Breast epithelium (tissue), 4 donors: ENCODE data around the gene SMIM24. TPM values are rescaled to one million over a fixed set of nuclear protein-coding genes. Genes with fewer than 3 reads are reported as not detected.

ENCODE experiments used
- DNase-seq, 2 donors: peaks; one replicate each; pipeline ENCODE4 v3.0.0-alpha.2; 2019; ENCODE audit warnings: low spot score in 2 of 2
- H3K27ac ChIP-seq, 2 donors: fragments of 200-600 bp; sonication (generic) in 1 of 2; one replicate each; pipeline ENCODE4 v1.5.1; 2016 to 2019; ENCODE audit warnings: mild to moderate bottlenecking in 1 of 2
- H3K27me3 ChIP-seq, 2 donors: fragments of 200-600 bp; sonication (generic) in 1 of 2; one replicate each; pipeline versions ENCODE4 v1.5.1 to v1.6.0; 2017 to 2019; ENCODE audit warnings: control low read depth in 1 of 2, mild to moderate bottlenecking in 1 of 2
- H3K36me3 ChIP-seq: fragments of 200-600 bp; one replicate; pipeline ENCODE4 v1.5.1; 2019
- H3K4me1 ChIP-seq, 2 donors: fragments of 200-600 bp; sonication (generic); one replicate each; pipeline ENCODE4 v1.5.1; 2016 to 2019; ENCODE audit warnings: control low read depth in 1 of 2
- H3K4me3 ChIP-seq, 3 donors: fragments of 200-600 bp; sonication (generic); 1 replicate in 2 of 3; 2 replicates in 1 of 3; pipeline ENCODE4 v1.5.1; 2016 to 2019; ENCODE audit warnings: mild to moderate bottlenecking in 3 of 3, moderate library complexity in 2 of 3
- H3K9me3 ChIP-seq, 2 donors: fragments of 200-600 bp; sonication (generic) in 1 of 2; one replicate each; pipeline ENCODE4 v1.5.1; 2016 to 2019; ENCODE audit warnings: control low read depth in 1 of 2
- POLR2A ChIP-seq: fragments of 450-650 bp; IDR thresholded peaks from one replicate; pipeline ENCODE4 v1.6.1; 2016; ENCODE audit warnings: antibody characterized with exemption, mild to moderate bottlenecking, moderate library complexity
- POLR2AphosphoS5 ChIP-seq, 3 donors: sonication (generic); formaldehyde crosslinking; IDR thresholded peaks; one replicate each; pipeline ENCODE4 v1.6.1; 2017; ENCODE audit warnings: antibody characterized with exemption in 3 of 3
- intact Hi-C: fragments of 100-400 bp; cut with DNase I; formaldehyde crosslinking; loops from one replicate; pipeline ENCODE4 v1.15.1; 2023; ENCODE audit warnings: low total_unique reads
- total RNA-seq, 3 donors: library from RNA; depleted of rRNA; stranded (reverse); fragments of >200 nt; gene quantifications; one replicate each; pipeline ENCODE4 v1.1.0, GENCODE V29; 2016
- TF ChIP-seq, protein P1 (sequence below), 3 donors: fragments of 450-650 bp; IDR thresholded peaks; one replicate each; pipeline ENCODE4 v1.5.1; 2016 to 2017; ENCODE audit warnings: antibody characterized with exemption in 3 of 3, mild to moderate bottlenecking in 3 of 3, moderate library complexity in 3 of 3

The SMIM24 gene
- total RNA-seq, 3 donors from 2014 or later = 2.0 to 6.7 TPM; not detected in 1

DNA sequence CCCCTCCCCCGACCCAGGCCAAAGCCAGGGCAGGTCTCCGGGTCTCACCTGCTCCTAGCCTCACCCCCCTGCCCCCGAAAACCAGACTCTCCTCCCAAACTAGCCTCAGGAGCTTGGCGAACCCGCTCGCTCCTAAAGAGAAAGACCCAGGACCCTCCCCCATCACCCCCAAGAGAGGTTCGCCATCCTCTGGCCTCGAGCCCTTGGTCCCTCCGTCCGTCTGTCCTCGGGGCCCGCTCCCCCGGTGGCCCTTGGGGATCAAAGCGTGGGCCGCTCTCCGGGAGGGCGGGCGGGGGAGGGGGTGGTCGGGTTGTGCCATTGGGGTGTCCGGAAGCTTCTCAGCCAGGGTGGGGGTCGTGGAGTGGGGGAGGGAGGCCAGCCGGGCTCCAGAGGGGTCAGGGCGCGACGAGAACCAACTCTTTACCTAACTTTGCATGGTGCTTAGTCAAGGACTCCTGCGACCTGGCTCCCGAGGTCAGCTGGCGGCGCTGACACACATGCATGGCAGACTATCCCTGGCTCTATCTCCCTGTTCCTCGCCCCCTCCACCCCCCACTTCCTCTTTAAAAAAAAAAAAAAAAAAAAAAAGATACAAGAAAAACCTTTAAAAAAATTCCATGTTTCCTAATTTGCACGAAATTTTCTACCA lies 15.6 kb downstream of the SMIM24 start:
- Histone ChIP-seq H3K27me3 (no peaks in the 10 kb centered on the region), H3K4me1 (no peaks in the 10 kb centered on the region)
- intact Hi-C loops = loop anchor here (10.0 kb wide), 1 partner anchor 140 kb away; no protein-coding TSS in a partner anchor

DNA sequence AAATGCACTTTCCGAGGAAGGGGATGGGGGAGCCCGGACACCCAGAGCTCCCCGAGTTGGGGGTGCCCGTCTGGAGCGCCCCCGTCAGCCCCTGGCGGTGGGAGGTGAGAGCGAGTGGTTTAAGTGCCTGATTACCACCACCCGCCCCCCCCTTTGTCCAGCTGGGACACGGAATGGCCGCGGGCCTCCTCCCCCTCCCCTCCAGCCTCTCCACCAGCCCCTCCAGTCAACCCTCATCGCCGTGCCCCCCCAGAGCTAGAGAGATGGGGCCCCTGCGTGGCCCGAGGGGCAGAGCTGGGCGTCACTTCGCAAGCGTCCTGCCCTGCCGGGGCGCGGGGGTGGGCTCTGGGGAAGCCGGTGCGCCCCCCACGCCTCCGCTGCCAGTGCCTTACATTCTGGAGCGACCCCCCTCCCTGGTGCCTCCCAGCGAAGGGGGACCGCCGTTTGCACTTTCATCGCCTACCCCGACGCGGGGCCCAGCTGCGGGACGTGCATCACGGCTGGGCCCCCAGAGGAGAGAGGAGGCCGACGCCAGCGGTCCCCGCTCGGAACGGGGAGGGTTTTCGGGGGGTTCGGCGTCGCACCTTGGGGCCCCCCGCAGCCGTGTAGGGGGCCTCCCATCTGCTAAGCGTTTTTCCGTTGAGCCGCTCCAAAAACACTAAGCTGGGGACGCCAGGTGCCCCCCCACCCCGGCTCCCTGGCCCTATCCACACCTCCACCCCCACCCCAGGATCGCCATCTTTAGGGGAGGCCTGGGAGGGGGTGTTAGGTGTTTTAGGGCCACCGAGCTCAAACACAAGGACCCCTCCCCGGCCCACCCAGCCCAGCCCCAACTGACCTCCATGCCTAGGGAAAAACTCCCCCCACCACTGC lies 16.4 kb downstream of the SMIM24 start:
- H3K27ac ChIP-seq = peak overlapping the region; percentile 15 to 58
- DNase-seq = no peak
- TF ChIP-seq, protein P1, sequence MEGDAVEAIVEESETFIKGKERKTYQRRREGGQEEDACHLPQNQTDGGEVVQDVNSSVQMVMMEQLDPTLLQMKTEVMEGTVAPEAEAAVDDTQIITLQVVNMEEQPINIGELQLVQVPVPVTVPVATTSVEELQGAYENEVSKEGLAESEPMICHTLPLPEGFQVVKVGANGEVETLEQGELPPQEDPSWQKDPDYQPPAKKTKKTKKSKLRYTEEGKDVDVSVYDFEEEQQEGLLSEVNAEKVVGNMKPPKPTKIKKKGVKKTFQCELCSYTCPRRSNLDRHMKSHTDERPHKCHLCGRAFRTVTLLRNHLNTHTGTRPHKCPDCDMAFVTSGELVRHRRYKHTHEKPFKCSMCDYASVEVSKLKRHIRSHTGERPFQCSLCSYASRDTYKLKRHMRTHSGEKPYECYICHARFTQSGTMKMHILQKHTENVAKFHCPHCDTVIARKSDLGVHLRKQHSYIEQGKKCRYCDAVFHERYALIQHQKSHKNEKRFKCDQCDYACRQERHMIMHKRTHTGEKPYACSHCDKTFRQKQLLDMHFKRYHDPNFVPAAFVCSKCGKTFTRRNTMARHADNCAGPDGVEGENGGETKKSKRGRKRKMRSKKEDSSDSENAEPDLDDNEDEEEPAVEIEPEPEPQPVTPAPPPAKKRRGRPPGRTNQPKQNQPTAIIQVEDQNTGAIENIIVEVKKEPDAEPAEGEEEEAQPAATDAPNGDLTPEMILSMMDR (IDR thresholded peaks at IDR 0.05) = no peak
- TF ChIP-seq POLR2A (no peak), POLR2AphosphoS5 (IDR thresholded peaks at IDR 0.05) (no peak)
- no peaks in the 10 kb centered on the region for H3K36me3 ChIP-seq
- no peaks in the 10 kb centered on the region for H3K27me3 ChIP-seq
- intact Hi-C loops = loop anchor here (10.0 kb wide), 1 partner anchor 139 kb away; no protein-coding TSS in a partner anchor
- no peaks in the 10 kb centered on the region for H3K9me3 ChIP-seq
- no peak overlapping the region for H3K4me3 ChIP-seq
- no peaks in the 10 kb centered on the region for H3K4me1 ChIP-seq

More for the DNA sequence above, 15.6 kb downstream of the SMIM24 start:
- Histone ChIP-seq H3K9me3 (no peaks in the 10 kb centered on the region), H3K27ac (peak overlapping the region; percentile 15 to 58), H3K4me3 (no peak overlapping the region), H3K36me3 (no peaks in the 10 kb centered on the region)
- no peak for TF ChIP-seq POLR2AphosphoS5 (IDR thresholded peaks at IDR 0.05)
- TF ChIP-seq, protein P1 (IDR thresholded peaks at IDR 0.05) = no peak
- no peak for TF ChIP-seq POLR2A
- no peak for DNase-seq

DNA sequence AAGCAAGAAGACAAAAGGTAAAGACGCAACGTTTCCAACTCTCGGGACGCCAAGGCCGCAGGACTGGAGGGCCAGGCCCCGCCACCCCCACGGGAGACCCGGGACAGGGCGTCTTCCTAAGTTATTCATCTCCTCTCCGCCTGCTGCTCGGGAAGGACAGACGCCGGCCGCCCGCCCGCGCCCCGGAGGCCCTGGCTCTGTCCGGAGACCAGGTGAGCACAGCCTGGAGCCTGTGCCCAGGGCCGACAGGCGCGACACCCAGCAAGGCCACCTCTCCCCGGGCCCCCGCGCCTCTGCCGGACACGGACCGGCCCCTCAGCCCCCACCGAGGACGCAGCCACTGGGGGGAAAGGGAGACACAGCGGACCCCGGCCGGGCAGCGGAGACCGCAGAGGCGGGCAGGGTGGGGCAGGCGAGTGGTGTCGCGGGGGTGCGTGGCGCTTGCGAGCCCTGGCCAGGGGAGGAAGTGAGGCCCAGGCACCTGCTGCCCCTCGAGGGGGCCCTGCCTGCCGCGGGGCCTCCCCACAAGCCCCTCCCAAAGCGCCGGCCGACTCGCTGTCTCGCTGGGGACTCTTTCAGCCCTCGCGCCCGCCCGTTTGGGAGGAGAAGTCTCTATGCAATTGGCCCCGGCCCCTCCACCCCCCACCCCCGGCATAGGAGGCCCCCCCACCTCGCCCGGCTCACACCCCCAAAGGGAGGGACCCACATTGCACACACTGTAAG lies 17.2 kb downstream of the SMIM24 start:
- no peaks in the 10 kb centered on the region for H3K9me3 ChIP-seq
- H3K27me3 ChIP-seq = no peaks in the 10 kb centered on the region
- H3K4me3 ChIP-seq = no peak overlapping the region
- no peaks in the 10 kb centered on the region for H3K36me3 ChIP-seq
- peak overlapping the region in 1 of 2 donors; percentile 61 for H3K27ac ChIP-seq
- intact Hi-C loops = loop anchor here (10.0 kb wide), 1 partner anchor 138 kb away; no protein-coding TSS in a partner anchor
- TF ChIP-seq, protein P1 (IDR thresholded peaks at IDR 0.05) = no peak
- TF ChIP-seq POLR2A = no peak
- TF ChIP-seq POLR2AphosphoS5 (IDR thresholded peaks at IDR 0.05) = no peak
- DNase-seq = no peak
- peaks cover 0 to 4% of the 10 kb centered on the region in 2 donors for H3K4me1 ChIP-seq

DNA sequence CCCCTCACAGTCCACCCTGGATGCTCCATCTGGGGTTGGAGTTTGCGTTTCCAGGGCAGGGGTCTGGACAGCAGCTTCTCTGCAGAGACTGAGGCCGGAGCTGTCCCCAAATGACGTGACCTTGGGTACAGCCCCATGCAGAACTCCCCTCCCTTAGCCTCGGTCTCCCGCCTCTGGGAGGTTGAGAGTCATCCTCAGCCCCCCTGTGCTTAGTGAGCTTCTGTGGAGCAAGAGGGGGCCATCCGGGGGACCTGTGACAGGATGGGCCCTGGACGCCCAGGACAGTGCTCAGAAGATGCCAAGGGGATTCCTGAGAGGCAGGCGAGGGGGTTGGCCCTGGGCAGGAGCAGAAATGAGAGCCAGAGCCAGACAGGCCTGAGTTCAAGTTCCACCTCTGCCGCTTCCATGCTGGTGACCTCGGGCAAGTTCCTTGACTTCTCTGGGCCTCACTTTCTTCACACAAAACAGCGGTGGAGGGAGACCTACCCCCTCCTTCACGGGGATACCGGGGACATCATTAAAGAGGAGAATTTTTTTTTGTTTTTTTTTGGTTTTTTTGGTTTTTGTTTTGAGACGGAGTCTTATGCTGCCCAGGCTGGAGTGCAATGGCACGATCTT lies 20.3 kb downstream of the SMIM24 start:
- no peak for DNase-seq
- Histone ChIP-seq H3K4me3 (no peak overlapping the region), H3K36me3 (no peaks in the 10 kb centered on the region), H3K9me3 (no peaks in the 10 kb centered on the region), H3K27ac (peak overlapping the region; percentile 77 to 89), H3K4me1 (peaks cover 0 to 4% of the 10 kb centered on the region in 2 donors), H3K27me3 (no peaks in the 10 kb centered on the region)
- intact Hi-C loops = loop anchor here (10.0 kb wide), 1 partner anchor 135 kb away; no protein-coding TSS in a partner anchor
- TF ChIP-seq POLR2A (no peak), POLR2AphosphoS5 (IDR thresholded peaks at IDR 0.05) (no peak)
- TF ChIP-seq, protein P1 (IDR thresholded peaks at IDR 0.05) = no peak
